ENCODE results near the gene PTPRG. TPM values are rescaled to one million over a fixed set of nuclear protein-coding genes. Genes with fewer than 3 reads are reported as not detected.

Gene PTPRG
- total and polyA plus RNA-seq, 2 donors (not counting 3 experiments of a cell fraction or from before 2014, with no cell fraction given), result 8.9 to 39.1 TPM

DNA sequence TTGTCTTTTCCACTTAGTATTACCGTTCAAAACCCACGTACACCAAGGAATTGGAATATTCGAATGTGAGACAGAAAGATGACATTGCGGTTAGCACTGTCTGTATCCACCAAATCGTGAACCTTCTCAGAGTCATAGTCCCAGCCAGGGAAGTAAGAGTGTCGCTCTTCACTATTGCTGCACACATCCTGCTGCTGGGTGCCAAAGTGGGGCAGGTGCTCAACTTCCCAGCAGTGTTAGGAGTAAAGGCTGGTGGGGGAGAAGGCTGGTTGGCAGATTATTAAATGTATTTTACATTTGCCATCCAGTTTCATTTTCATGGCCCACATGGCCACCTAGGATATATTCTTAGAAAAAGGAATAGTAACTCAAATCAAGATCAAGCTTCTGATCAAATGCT is 65.1 kb downstream of the PTPRG start:
- intact Hi-C loops (cut with micrococcal nuclease), result no loop called here
- no peak overlapping the region for H3K27ac ChIP-seq (ENCODE audit: insufficient read depth, low read depth, low read length)
- H3K9me1 ChIP-seq (replicated peaks; ENCODE audit: control insufficient read depth, extremely low read depth, insufficient read depth, low read length), result no peaks in the 10 kb centered on the region
- BruUV-seq (replicated peaks), result no TSS peak
- ChIA-PET CTCF (no interaction called here), POLR2A (no interaction called here)
- FAIRE-seq (no peak), DNase-seq (ENCODE audit: low read depth, low spot score) (no peak)
- H3K9ac ChIP-seq (replicated peaks; ENCODE audit: extremely low read depth, insufficient read depth, low read length), result no peak overlapping the region
- TF ChIP-seq, protein P1, sequence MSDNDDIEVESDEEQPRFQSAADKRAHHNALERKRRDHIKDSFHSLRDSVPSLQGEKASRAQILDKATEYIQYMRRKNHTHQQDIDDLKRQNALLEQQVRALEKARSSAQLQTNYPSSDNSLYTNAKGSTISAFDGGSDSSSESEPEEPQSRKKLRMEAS (IDR thresholded peaks at IDR 0.05; ENCODE audit: insufficient read depth, insufficient read length), result no peak
- TF ChIP-seq MYC (IDR thresholded peaks at IDR 0.05; ENCODE audit: low read depth, low read length), result no peak
- TF ChIP-seq JUN (IDR thresholded peaks at IDR 0.05; ENCODE audit: borderline replicate concordance, insufficient read depth, insufficient read length, low read depth), result no peak
- TF ChIP-seq, protein P2, sequence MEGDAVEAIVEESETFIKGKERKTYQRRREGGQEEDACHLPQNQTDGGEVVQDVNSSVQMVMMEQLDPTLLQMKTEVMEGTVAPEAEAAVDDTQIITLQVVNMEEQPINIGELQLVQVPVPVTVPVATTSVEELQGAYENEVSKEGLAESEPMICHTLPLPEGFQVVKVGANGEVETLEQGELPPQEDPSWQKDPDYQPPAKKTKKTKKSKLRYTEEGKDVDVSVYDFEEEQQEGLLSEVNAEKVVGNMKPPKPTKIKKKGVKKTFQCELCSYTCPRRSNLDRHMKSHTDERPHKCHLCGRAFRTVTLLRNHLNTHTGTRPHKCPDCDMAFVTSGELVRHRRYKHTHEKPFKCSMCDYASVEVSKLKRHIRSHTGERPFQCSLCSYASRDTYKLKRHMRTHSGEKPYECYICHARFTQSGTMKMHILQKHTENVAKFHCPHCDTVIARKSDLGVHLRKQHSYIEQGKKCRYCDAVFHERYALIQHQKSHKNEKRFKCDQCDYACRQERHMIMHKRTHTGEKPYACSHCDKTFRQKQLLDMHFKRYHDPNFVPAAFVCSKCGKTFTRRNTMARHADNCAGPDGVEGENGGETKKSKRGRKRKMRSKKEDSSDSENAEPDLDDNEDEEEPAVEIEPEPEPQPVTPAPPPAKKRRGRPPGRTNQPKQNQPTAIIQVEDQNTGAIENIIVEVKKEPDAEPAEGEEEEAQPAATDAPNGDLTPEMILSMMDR (IDR thresholded peaks at IDR 0.05; ENCODE audit: extremely low read depth in 1 of 2, insufficient read depth in 1 of 2, low read depth in 1 of 2, low read length in 2 of 2), result no peak
- TF ChIP-seq GATA2 (IDR thresholded peaks at IDR 0.05; ENCODE audit: insufficient read depth, insufficient read length, low read depth, low read length), result no peak
- TF ChIP-seq POLR2AphosphoS5 (IDR thresholded peaks at IDR 0.05; ENCODE audit: insufficient read depth, low read depth, low read length), result no peak
- H3K4me3 ChIP-seq (replicated peaks in 1 of 3; ENCODE audit: insufficient read depth in 1 of 3, low read depth in 1 of 3, low read length in 3 of 3), result no peak overlapping the region
- H3K36me3 ChIP-seq (ENCODE audit: control insufficient read depth in 2 of 2, extremely low read depth in 1 of 2, insufficient read depth in 2 of 2, low read length in 2 of 2), result no peaks in the 10 kb centered on the region
- H3K4me1 ChIP-seq (ENCODE audit: control insufficient read depth, extremely low read depth, insufficient read depth, low read length), result peaks cover 4% of the 10 kb centered on the region
- no peak overlapping the region for H2AFZ ChIP-seq (ENCODE audit: low read depth, low read length)
- H3K79me2 ChIP-seq (ENCODE audit: control insufficient read depth, insufficient read depth, low read length), result no peaks in the 10 kb centered on the region
- H4K20me1 ChIP-seq (replicated peaks; ENCODE audit: control insufficient read depth, extremely low read depth, insufficient read depth, low read length), result no peaks in the 10 kb centered on the region
- H3K4me2 ChIP-seq (ENCODE audit: insufficient read depth, low read length), result no peak overlapping the region
- dilution Hi-C loops (cut with MboI; ENCODE audit: extremely low pct_ligation_motif_present, low sequenced_read_pairs), result no loop called here
- H3K27me3 ChIP-seq (ENCODE audit: control insufficient read depth in 2 of 2, insufficient read depth in 2 of 2, low read length in 2 of 2), result no peaks in the 10 kb centered on the region
- H3K9me3 ChIP-seq (replicated peaks; ENCODE audit: control insufficient read depth, insufficient read depth, low read length), result no peaks in the 10 kb centered on the region
